ENCODE results near the gene DPEP1.

The DPEP1 gene

DNA sequence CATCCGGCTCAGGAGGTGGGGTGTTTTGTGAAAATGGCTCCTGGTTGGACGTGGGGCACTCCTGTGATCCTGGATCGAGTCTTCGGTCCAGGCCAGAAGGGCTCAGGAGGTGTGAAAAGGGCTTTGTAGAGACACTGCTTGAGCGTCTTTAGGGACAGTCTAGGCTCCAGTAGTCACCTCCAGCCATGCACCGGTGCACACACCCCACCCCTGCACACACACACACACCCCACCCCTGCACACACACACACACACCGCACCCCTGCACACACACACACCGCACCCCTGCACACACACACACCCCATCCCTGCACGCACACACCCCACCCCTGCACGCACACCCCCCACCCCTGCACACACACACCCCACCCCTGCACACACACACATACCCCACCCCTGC lies 25.0 kb downstream of the DPEP1 start:
- in situ Hi-C loops (cut with MboI; ENCODE audit: low sequenced_read_pairs, unreplicated experiment), result no loop called here
- TF ChIP-seq, protein P1, sequence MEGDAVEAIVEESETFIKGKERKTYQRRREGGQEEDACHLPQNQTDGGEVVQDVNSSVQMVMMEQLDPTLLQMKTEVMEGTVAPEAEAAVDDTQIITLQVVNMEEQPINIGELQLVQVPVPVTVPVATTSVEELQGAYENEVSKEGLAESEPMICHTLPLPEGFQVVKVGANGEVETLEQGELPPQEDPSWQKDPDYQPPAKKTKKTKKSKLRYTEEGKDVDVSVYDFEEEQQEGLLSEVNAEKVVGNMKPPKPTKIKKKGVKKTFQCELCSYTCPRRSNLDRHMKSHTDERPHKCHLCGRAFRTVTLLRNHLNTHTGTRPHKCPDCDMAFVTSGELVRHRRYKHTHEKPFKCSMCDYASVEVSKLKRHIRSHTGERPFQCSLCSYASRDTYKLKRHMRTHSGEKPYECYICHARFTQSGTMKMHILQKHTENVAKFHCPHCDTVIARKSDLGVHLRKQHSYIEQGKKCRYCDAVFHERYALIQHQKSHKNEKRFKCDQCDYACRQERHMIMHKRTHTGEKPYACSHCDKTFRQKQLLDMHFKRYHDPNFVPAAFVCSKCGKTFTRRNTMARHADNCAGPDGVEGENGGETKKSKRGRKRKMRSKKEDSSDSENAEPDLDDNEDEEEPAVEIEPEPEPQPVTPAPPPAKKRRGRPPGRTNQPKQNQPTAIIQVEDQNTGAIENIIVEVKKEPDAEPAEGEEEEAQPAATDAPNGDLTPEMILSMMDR (IDR thresholded peaks at IDR 0.05; ENCODE audit: borderline replicate concordance, control extremely low read depth, extremely low read depth, insufficient read depth, missing control alignments), result no peak
- DNase-seq (ENCODE audit: low spot score), result no peak

DNA sequence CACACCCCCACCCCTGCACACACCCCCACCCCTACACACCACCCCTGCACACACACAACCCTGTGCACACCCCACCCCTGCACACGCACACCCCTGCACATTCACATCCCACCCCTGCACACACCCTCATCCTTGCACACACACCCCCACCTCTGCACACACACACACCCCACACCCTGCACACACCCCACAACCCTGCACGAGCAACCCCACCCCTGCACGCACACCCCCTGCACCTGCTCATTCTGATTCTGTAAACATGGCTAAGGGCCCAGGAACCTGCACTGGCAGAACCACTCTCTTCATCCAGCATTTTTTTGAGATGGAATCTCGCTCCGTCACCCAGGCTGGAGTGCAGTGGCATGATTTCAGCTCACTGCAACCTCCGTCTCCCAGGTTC lies 25.9 kb downstream of the DPEP1 start:
- no peak for DNase-seq (ENCODE audit: low spot score)
- in situ Hi-C loops (cut with MboI; ENCODE audit: low sequenced_read_pairs, unreplicated experiment), result no loop called here
- TF ChIP-seq, protein P1 (IDR thresholded peaks at IDR 0.05; ENCODE audit: borderline replicate concordance, control extremely low read depth, extremely low read depth, insufficient read depth, missing control alignments), result no peak

DNA sequence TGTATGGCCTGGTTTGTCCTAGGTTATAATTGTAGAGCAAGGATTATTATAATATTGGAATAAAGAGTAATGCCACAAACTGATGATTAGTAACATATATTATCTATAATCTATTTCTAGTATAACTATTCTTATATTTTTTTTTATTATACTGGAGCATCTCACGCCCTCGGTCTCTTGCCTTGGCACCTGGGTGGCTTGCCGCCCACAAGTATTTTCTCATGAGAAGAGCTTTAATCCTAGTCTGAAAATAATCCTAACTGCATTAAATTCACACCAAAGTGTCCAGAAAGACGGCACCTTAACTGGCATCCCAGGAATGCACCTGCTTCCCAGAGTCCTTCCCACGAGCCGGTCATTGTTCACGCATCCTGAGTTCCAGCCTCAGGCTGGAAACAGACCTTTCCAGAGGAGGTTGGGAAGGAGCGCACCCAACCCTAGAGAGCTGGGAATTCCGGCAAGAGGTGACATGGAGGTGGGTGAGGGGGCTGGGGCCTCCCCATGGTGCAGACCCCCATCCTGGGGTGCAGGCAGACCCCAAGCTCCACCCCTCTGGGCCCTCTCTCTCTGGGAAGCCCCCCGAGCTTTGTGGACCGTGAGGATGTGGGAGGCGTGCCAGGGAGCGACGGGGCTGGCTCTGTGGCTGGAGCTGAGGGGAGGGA lies 28.1 kb downstream of the DPEP1 start:
- in situ Hi-C loops (cut with MboI; ENCODE audit: low sequenced_read_pairs, unreplicated experiment), result no loop called here
- TF ChIP-seq, protein P1 (IDR thresholded peaks at IDR 0.05; ENCODE audit: borderline replicate concordance, control extremely low read depth, extremely low read depth, insufficient read depth, missing control alignments), result no peak
- no peak for DNase-seq (ENCODE audit: low spot score)

DNA sequence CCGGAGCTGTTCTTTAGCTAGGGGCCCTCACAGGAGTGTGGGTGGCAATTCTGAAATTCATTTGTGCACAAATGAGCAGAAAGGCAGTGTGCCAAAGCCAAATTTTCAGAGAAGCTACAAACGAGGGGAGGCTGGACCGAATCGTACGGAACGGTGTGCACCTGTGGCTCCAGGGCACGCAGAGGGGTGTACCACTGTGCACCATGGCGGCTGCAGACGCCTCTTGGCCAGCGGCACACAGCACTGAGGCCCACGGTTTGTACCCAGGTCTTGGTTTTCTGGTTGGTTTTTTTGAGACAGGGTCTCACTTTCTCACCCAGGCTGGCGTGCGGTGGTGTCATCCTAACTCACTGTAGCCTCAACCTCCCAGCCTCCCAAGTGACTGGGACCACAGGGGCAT lies 29.1 kb downstream of the DPEP1 start:
- TF ChIP-seq, protein P1 (IDR thresholded peaks at IDR 0.05; ENCODE audit: borderline replicate concordance, control extremely low read depth, extremely low read depth, insufficient read depth, missing control alignments), result no peak
- in situ Hi-C loops (cut with MboI; ENCODE audit: low sequenced_read_pairs, unreplicated experiment), result no loop called here
- DNase-seq (ENCODE audit: low spot score), result no peak

DNA sequence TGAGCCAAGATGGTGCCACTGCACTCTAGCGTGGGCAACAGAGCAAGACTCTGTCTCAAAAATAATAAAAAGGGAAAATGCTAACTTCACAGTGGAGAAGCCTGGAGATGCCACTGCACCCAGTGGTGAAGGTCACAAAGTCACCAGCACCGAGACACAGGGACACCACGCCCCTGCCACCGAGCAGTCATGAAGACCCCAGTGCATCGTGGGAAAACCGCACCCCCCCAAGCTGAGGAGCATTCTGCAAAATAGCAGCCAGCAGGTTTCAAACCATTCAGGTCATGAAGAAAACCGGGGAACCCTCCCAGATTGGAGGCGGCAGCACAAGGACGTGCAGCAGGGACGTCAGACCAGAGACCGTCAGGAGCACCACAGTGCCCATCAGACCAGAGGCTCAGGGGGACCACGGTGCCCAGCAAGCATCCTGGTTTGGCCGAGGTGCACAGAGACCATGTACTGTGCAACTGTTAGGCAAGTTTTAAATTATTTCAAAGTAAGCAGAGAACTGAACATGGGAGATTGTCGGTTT lies 30.4 kb downstream of the DPEP1 start:
- no peak for DNase-seq (ENCODE audit: low spot score)
- TF ChIP-seq, protein P1 (IDR thresholded peaks at IDR 0.05; ENCODE audit: borderline replicate concordance, control extremely low read depth, extremely low read depth, insufficient read depth, missing control alignments), result no peak
- in situ Hi-C loops (cut with MboI; ENCODE audit: low sequenced_read_pairs, unreplicated experiment), result no loop called here

DNA sequence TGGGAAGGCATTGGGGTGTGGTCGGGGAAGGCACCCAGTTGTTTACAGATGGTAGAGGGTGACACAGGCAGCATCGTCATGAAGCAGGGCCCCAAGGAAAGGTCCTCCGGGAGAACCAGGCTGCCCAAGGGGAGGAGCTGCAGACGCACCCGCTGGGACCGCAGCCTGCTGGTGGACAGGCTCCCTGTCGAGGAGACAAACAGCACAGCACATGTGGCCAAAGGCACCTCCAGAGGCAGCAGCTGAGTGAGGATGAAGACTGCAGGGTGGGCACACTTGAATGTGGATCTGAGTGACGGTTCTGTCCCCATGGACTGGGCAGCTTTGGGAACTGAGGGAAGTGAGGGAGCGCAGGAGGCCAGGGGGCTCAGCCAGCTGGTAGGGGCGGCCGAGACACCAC lies 31.7 kb downstream of the DPEP1 start:
- DNase-seq (ENCODE audit: low spot score), result no peak
- TF ChIP-seq, protein P1 (IDR thresholded peaks at IDR 0.05; ENCODE audit: borderline replicate concordance, control extremely low read depth, extremely low read depth, insufficient read depth, missing control alignments), result no peak
- in situ Hi-C loops (cut with MboI; ENCODE audit: low sequenced_read_pairs, unreplicated experiment), result no loop called here

All from GM13976 (cell line).